Trophoblast cell (in vitro differentiated cells and primary cell): ENCODE results near the gene FUT8.

Experiments
- DNase-seq, 2 donors: peaks; one replicate each; pipeline ENCODE4 v3.0.0-alpha.2; 2016
- H2AFZ ChIP-seq: 2 replicates; pipeline ENCODE4 v1.6.1; 2013; ENCODE audit warnings: low read length, moderate library complexity, mild to moderate bottlenecking; ENCODE audit not compliant: insufficient read depth, poor library complexity
- H2AK5ac ChIP-seq: 2 replicates; pipeline ENCODE4 v1.6.1; 2013; ENCODE audit warnings: mild to moderate bottlenecking, low read length
- H2BK120ac ChIP-seq: 2 replicates; pipeline ENCODE4 v1.6.1; 2013; ENCODE audit warnings: low read length, mild to moderate bottlenecking, moderate library complexity; ENCODE audit not compliant: insufficient read depth, poor library complexity
- H2BK12ac ChIP-seq: 2 replicates; pipeline ENCODE4 v1.6.1; 2013; ENCODE audit warnings: mild to moderate bottlenecking, low read length, moderate library complexity
- H2BK5ac ChIP-seq: 2 replicates; pipeline ENCODE4 v1.6.1; 2013; ENCODE audit warnings: low read length, low read depth, moderate library complexity, mild to moderate bottlenecking; ENCODE audit not compliant: poor library complexity
- H3K14ac ChIP-seq: 2 replicates; pipeline ENCODE4 v1.6.1; 2013; ENCODE audit warnings: mild to moderate bottlenecking, low read length
- H3K18ac ChIP-seq: 2 replicates; pipeline ENCODE4 v1.6.1; 2013; ENCODE audit warnings: mild to moderate bottlenecking, low read length
- H3K23ac ChIP-seq: 2 replicates; pipeline ENCODE4 v1.6.1; 2013; ENCODE audit warnings: low read length
- H3K27ac ChIP-seq: 2 replicates; pipeline ENCODE4 v1.5.1; 2013; ENCODE audit warnings: low read depth, mild to moderate bottlenecking, inconsistent platforms, low read length, moderate library complexity
- H3K27me3 ChIP-seq: 2 replicates; pipeline ENCODE4 v1.6.1; 2013; ENCODE audit warnings: inconsistent platforms, mild to moderate bottlenecking, low read length, moderate library complexity; ENCODE audit not compliant: insufficient read depth
- H3K36me3 ChIP-seq, 2 experiments: 1 replicate in 1 of 2; 2 replicates in 1 of 2; pipeline ENCODE4 v1.6.1; 2013; ENCODE audit warnings: low read length in 2 of 2, mild to moderate bottlenecking in 2 of 2, moderate library complexity in 1 of 2; ENCODE audit not compliant: insufficient read depth in 2 of 2, control insufficient read depth in 1 of 2
- H3K4ac ChIP-seq: 2 replicates; pipeline ENCODE4 v1.6.1; 2013; ENCODE audit warnings: low read depth, mild to moderate bottlenecking, low read length, moderate library complexity
- H3K4me1 ChIP-seq, 2 experiments: 1 replicate in 1 of 2; 2 replicates in 1 of 2; pipeline ENCODE4 v1.6.1; 2013; ENCODE audit warnings: low read length in 2 of 2, mild to moderate bottlenecking in 2 of 2, moderate library complexity in 1 of 2; ENCODE audit not compliant: insufficient read depth in 2 of 2, control insufficient read depth in 1 of 2
- H3K4me2 ChIP-seq: 2 replicates; pipeline ENCODE4 v1.6.1; 2013; ENCODE audit warnings: inconsistent platforms, mild to moderate bottlenecking, low read length, moderate library complexity
- H3K4me3 ChIP-seq: 2 replicates; pipeline ENCODE4 v1.5.1; 2013; ENCODE audit warnings: mild to moderate bottlenecking, low read depth, low read length, inconsistent platforms
- H3K79me1 ChIP-seq: one replicate; pipeline ENCODE4 v1.6.1; 2013; ENCODE audit warnings: low read length
- H3K79me2 ChIP-seq: 2 replicates; pipeline ENCODE4 v1.6.1; 2013; ENCODE audit warnings: low read length, mild to moderate bottlenecking; ENCODE audit not compliant: control insufficient read depth, insufficient read depth, poor library complexity
- H3K9ac ChIP-seq: 2 replicates; pipeline ENCODE4 v1.6.1; 2013; ENCODE audit warnings: mild to moderate bottlenecking, low read length
- H3K9me3 ChIP-seq: 2 replicates; pipeline ENCODE4 v1.6.1; 2013; ENCODE audit warnings: low read depth, mild to moderate bottlenecking, control low read depth, inconsistent platforms, low read length; ENCODE audit not compliant: insufficient read depth
- H4K12ac ChIP-seq: 2 replicates; pipeline ENCODE4 v1.6.1; 2013; ENCODE audit warnings: low read depth, mild to moderate bottlenecking, low read length, moderate library complexity
- H4K8ac ChIP-seq: 2 replicates; pipeline ENCODE4 v1.6.1; 2013; ENCODE audit warnings: low read depth, mild to moderate bottlenecking, low read length, moderate library complexity
- H4K91ac ChIP-seq: one replicate; pipeline ENCODE4 v1.6.1; 2013; ENCODE audit warnings: low read depth, mild to moderate bottlenecking, low read length, moderate library complexity
- WGBS: extraction: QIAGEN DNeasy Blood & Tissue Kit; methylation state at CpG from one replicate; pipeline ENCODE4 v1.1.7; 2013; ENCODE audit warnings: missing lambda C conversion rate; ENCODE audit not compliant: insufficient read length, insufficient coverage; ENCODE audit errors: extremely low coverage; 5-methylcytosine and 5-hydroxymethylcytosine counted together

FUT8 gene

DNA sequence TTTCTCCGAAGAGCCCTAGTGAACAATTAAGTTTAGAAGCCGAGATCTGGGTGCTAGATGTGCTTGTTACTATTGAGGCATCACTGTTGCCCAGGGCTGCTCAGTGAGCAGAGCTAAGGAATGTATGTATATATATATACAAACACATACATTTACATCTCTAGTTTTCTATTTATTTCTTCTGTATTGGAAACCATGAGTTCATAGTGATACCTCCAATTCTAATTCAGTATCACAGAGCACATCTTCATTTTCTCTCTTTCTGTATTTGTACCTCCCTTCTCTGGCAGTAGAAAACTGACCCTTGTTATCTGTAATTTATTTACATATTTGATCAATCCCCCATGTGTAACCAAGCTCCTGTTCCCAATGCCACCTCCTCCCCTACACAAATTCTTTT is 40.7 kb upstream of the FUT8 start:
- Histone ChIP-seq H2BK120ac (no peak overlapping the region), H3K9me3 (no peaks in the 10 kb centered on the region), H3K4me3 (no peak overlapping the region), H3K36me3 (no peaks in the 10 kb centered on the region), H3K9ac (no peak overlapping the region), H4K91ac (no peak overlapping the region), H3K18ac (no peak overlapping the region), H3K23ac (no peak overlapping the region), H2AFZ (no peak overlapping the region), H3K4me2 (no peak overlapping the region), H3K79me1 (peaks cover 2% of the 10 kb centered on the region), H2BK5ac (no peak overlapping the region), H3K27ac (no peak overlapping the region), H3K4me1 (peaks cover 0 to 3% of the 10 kb centered on the region in 2 experiments), H3K14ac (no peak overlapping the region), H2AK5ac (no peak overlapping the region), H4K8ac (no peak overlapping the region), H4K12ac (no peak overlapping the region), H2BK12ac (no peak overlapping the region), H3K27me3 (no peaks in the 10 kb centered on the region), H3K4ac (no peak overlapping the region), H3K79me2 (no peaks in the 10 kb centered on the region)
- no CpG with 5 or more reads among the region's 2 CpGs for WGBS
- DNase-seq, result no peak

DNA sequence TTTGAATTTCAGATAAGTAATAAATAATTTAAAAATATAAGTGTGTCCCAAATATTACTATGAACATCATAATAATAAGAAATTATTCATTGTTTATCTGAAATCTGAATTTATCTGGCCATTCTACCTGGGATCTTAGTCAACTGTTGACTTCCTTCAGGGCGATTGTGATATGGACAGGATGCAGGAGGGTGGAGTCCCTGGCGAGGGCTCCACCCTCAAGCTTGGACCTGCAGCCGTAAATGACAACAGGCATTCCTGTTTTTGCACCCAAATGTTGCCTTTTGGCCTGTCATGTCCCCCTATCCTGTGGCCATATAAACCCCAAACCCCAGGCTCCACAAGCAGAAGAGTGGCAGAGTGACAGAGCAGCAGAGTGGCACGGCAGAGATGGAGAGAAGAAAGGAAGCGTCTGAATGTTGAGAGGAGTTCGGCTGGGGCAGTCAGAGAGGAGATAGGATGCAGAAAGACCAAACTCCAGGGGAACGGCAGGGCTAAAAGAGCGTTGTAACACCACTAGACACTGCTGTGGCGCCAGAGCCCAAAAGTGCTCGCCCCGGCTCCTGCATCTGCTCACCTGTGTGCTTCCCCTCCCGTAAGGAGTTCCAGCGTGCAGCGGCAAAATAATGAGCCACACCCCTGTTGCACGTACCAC is 39.4 kb upstream of the FUT8 start:
- H3K79me2 ChIP-seq, result no peaks in the 10 kb centered on the region
- DNase-seq, result no peak
- H2AK5ac ChIP-seq, result no peak overlapping the region
- H3K27ac ChIP-seq, result no peak overlapping the region
- no peak overlapping the region for H4K91ac ChIP-seq
- H4K8ac ChIP-seq, result no peak overlapping the region
- no peak overlapping the region for H2BK5ac ChIP-seq
- H3K4me3 ChIP-seq, result no peak overlapping the region
- WGBS, result no CpG with 5 or more reads among the region's 15 CpGs
- no peak overlapping the region for H2BK120ac ChIP-seq
- no peak overlapping the region for H2BK12ac ChIP-seq
- no peak overlapping the region for H3K4ac ChIP-seq
- H3K4me2 ChIP-seq, result no peak overlapping the region
- no peak overlapping the region for H3K14ac ChIP-seq
- no peak overlapping the region for H3K23ac ChIP-seq
- H4K12ac ChIP-seq, result no peak overlapping the region
- H3K79me1 ChIP-seq, result peaks cover 2% of the 10 kb centered on the region
- H3K27me3 ChIP-seq, result no peaks in the 10 kb centered on the region
- no peak overlapping the region for H2AFZ ChIP-seq
- H3K36me3 ChIP-seq, result no peaks in the 10 kb centered on the region
- no peak overlapping the region for H3K18ac ChIP-seq
- H3K9ac ChIP-seq, result no peak overlapping the region
- no peaks in the 10 kb centered on the region for H3K9me3 ChIP-seq
- H3K4me1 ChIP-seq, result peaks cover 0 to 3% of the 10 kb centered on the region in 2 experiments

DNA sequence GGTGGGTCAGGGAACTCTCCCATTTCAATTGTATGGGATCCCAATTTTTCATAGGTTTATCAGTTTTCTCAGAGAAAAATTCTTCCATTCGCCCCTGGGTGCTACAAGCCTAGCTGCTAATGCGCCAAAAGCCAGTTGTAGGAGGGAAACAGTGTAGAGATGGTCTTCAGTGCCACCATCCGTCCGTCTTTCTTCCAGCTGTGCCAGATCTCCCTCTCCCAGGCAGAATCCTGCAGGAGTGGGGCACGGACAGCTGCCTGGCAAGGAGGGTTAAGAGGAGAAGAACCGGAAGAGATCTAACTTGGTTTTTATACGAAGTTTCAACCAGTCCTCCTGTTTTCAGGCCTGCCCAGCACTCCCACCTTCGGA is 38.9 kb upstream of the FUT8 start:
- Histone ChIP-seq H3K27ac (no peak overlapping the region), H3K27me3 (no peaks in the 10 kb centered on the region), H3K14ac (no peak overlapping the region), H3K4me2 (no peak overlapping the region), H3K9ac (no peak overlapping the region), H2BK5ac (no peak overlapping the region), H4K12ac (no peak overlapping the region), H3K4me1 (peaks cover 0 to 3% of the 10 kb centered on the region in 2 experiments), H4K91ac (no peak overlapping the region), H3K36me3 (no peaks in the 10 kb centered on the region), H2AFZ (no peak overlapping the region), H2BK120ac (no peak overlapping the region), H3K23ac (no peak overlapping the region), H4K8ac (no peak overlapping the region), H3K9me3 (no peaks in the 10 kb centered on the region), H3K4me3 (no peak overlapping the region), H3K18ac (no peak overlapping the region), H2AK5ac (no peak overlapping the region), H3K79me2 (no peaks in the 10 kb centered on the region), H3K4ac (no peak overlapping the region), H2BK12ac (no peak overlapping the region), H3K79me1 (peaks cover 2% of the 10 kb centered on the region)
- no CpG with 5 or more reads among the region's 8 CpGs for WGBS
- DNase-seq, result no peak

DNA sequence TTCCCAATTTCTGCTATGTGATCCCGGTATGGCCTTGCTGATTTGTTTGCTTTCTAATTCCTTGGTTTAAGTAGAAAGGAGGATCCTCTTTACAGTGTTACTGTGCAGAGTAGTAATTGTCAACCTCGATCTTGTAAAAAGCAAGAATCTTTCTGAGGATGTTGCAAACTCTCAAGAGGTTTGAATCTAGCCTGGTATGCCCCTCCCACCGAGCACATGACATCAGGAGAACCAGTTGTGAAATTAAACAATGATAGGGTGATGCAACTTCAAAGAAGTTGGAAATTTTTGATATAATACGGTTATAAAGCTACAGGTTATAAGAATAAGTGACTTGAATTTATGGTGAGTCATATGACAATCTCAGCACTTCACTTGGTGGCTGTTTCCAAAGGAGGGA is 35.0 kb upstream of the FUT8 start:
- Histone ChIP-seq H4K12ac (no peak overlapping the region), H2BK5ac (no peak overlapping the region), H4K8ac (no peak overlapping the region), H3K4me3 (no peak overlapping the region), H3K79me1 (no peaks in the 10 kb centered on the region), H3K9ac (no peak overlapping the region), H3K36me3 (no peaks in the 10 kb centered on the region), H3K4ac (no peak overlapping the region), H3K27me3 (no peaks in the 10 kb centered on the region), H2BK12ac (no peak overlapping the region), H2BK120ac (no peak overlapping the region), H3K14ac (no peak overlapping the region), H3K4me1 (no peaks in the 10 kb centered on the region), H3K27ac (no peak overlapping the region), H3K4me2 (no peak overlapping the region), H4K91ac (no peak overlapping the region), H3K9me3 (no peaks in the 10 kb centered on the region), H2AFZ (no peak overlapping the region), H2AK5ac (no peak overlapping the region), H3K18ac (no peak overlapping the region), H3K23ac (no peak overlapping the region), H3K79me2 (no peaks in the 10 kb centered on the region)
- WGBS, result 100% methylated on average over 1 of the region's 4 CpGs
- DNase-seq, result no peak
